Parathyroid adenoma (tissue), 2 donors: Measurements from ENCODE around the gene BCAR1.

Source experiments
- H2AFZ ChIP-seq: fragments of 300-600 bp; sonication (generic); one replicate; pipeline ENCODE4 v1.7.0; 2017; ENCODE audit warnings: antibody characterized with exemption, mild to moderate bottlenecking
- H3K27ac ChIP-seq: fragments of 300-600 bp; sonication (generic); one replicate; pipeline ENCODE4 v1.7.0; 2017
- H3K27me3 ChIP-seq: fragments of 300-600 bp; sonication (generic); one replicate; pipeline ENCODE4 v1.7.0; 2017; ENCODE audit warnings: low read length; ENCODE audit not compliant: control insufficient read depth, insufficient read depth
- H3K36me3 ChIP-seq: fragments of 300-600 bp; sonication (generic); one replicate; pipeline ENCODE4 v1.7.0; 2017; ENCODE audit warnings: low read length; ENCODE audit not compliant: control insufficient read depth, insufficient read depth
- H3K4me1 ChIP-seq: fragments of 300-600 bp; sonication (generic); one replicate; pipeline ENCODE4 v1.7.0; 2017; ENCODE audit warnings: control low read depth
- H3K4me2 ChIP-seq: fragments of 300-600 bp; sonication (generic); one replicate; pipeline ENCODE4 v1.7.0; 2017; ENCODE audit warnings: low read length
- H3K4me3 ChIP-seq: fragments of 300-600 bp; sonication (generic); one replicate; pipeline ENCODE4 v1.7.0; 2017; ENCODE audit warnings: low read depth, low read length
- H3K79me2 ChIP-seq: fragments of 300-600 bp; sonication (generic); one replicate; pipeline ENCODE4 v1.7.0; 2017; ENCODE audit warnings: control low read depth
- H3K9ac ChIP-seq: fragments of 300-600 bp; sonication (generic); one replicate; pipeline ENCODE4 v1.7.0; 2017; ENCODE audit warnings: mild to moderate bottlenecking
- H3K9me3 ChIP-seq: fragments of 300-600 bp; sonication (generic); one replicate; pipeline ENCODE4 v1.7.0; 2017; ENCODE audit warnings: low read length; ENCODE audit not compliant: control insufficient read depth
- TF ChIP-seq, protein P1 (sequence below): fragments of 300-600 bp; sonication (generic); IDR thresholded peaks from one replicate; pipeline ENCODE4 v1.7.0; 2017; ENCODE audit warnings: antibody characterized with exemption, mild to moderate bottlenecking
- donor health status: primary hyperparathyroidism.

BCAR1 gene

DNA sequence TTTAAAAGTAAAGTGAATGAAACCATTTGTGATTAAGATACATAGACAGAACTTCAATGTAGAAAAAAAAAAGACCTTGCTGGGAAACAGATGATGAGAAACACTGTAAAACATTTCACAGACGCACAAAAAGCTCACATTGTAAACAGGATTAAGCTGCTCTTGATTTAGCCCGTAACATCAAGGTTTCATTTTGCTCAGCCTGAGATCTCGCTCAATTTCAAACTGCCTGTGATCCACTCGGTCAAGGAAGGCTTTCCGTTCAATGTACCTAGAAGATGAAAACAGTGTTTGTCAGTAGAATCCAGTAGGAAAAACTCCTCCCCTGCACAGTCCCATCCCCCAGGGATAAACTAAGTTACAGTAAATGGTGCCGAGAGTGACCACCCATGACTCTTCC is 42.3 kb upstream of the BCAR1 start:
- no peaks in the 10 kb centered on the region for H3K4me1 ChIP-seq
- no peak overlapping the region for H3K27ac ChIP-seq

DNA sequence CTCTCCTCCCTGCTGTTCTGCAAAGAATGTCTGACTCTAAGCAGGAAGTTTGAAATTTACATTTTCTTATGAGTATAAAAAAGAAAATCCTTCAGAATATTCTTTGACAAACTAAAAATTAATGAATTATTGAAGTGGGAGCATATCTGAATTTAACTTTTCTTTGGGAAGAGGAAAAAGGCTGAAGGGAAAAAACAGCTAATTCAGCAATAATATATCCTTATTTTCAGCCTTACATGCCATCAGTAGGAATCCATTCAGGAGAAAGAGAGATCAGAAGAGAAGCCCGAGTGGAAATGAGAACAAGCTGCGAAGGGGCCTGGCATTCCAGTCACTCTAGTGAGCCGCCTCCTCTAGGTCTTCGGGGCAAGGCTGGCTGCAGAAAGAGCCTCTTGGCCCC is 41.7 kb upstream of the BCAR1 start:
- Histone ChIP-seq H3K79me2 (no peaks in the 10 kb centered on the region), H2AFZ (no peak overlapping the region), H3K27me3 (no peaks in the 10 kb centered on the region), H3K9me3 (no peaks in the 10 kb centered on the region), H3K27ac (no peak overlapping the region), H3K36me3 (no peaks in the 10 kb centered on the region), H3K4me3 (no peak overlapping the region), H3K4me2 (no peak overlapping the region), H3K9ac (no peak overlapping the region), H3K4me1 (no peaks in the 10 kb centered on the region)
- TF ChIP-seq, protein P1, sequence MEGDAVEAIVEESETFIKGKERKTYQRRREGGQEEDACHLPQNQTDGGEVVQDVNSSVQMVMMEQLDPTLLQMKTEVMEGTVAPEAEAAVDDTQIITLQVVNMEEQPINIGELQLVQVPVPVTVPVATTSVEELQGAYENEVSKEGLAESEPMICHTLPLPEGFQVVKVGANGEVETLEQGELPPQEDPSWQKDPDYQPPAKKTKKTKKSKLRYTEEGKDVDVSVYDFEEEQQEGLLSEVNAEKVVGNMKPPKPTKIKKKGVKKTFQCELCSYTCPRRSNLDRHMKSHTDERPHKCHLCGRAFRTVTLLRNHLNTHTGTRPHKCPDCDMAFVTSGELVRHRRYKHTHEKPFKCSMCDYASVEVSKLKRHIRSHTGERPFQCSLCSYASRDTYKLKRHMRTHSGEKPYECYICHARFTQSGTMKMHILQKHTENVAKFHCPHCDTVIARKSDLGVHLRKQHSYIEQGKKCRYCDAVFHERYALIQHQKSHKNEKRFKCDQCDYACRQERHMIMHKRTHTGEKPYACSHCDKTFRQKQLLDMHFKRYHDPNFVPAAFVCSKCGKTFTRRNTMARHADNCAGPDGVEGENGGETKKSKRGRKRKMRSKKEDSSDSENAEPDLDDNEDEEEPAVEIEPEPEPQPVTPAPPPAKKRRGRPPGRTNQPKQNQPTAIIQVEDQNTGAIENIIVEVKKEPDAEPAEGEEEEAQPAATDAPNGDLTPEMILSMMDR = no peak

More for the DNA sequence above, 42.3 kb upstream of the BCAR1 start:
- H3K4me3 ChIP-seq = no peak overlapping the region
- H2AFZ ChIP-seq = no peak overlapping the region
- no peak overlapping the region for H3K4me2 ChIP-seq
- TF ChIP-seq, protein P1 = no peak
- no peak overlapping the region for H3K9ac ChIP-seq
- H3K9me3 ChIP-seq = no peaks in the 10 kb centered on the region
- no peaks in the 10 kb centered on the region for H3K79me2 ChIP-seq
- H3K27me3 ChIP-seq = no peaks in the 10 kb centered on the region
- H3K36me3 ChIP-seq = no peaks in the 10 kb centered on the region

DNA sequence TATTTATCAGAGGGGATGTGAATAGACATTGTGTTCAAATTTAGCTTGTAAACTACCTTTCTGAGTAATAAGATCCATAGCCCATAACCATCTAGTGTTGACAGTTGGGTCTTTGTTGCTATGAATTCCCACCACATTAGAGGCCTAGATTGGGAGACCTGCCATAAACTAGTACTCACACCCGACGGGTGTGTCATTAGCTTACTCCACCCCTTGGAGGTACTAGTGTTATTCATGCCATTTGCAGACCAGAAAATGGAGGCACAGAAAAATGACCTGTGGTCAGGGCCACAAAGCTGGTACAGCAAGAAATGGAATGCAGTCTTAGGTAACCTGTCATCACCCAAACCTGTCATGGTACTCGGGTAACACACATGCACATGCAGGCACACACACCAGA is 41.3 kb upstream of the BCAR1 start:
- H3K36me3 ChIP-seq = no peaks in the 10 kb centered on the region

DNA sequence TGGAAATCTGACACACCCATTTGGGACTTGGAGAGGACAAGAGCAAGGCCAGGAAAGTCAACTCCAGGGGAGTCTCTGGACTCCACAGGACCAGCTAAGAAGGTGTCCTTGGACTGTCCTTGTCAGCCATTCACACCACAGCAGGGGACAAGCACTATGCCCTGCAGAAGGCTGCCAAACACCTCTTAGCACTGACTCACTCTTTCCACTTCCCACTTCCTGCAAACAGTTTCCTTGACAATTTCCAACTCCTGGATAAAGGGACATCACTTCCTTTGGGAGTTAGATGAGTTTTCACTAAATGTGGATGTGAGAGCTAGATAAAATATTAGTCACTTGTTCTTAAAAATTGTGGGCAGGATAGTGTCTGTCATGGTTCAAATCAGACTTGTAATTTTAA is 37.8 kb upstream of the BCAR1 start:
- no peaks in the 10 kb centered on the region for H3K4me1 ChIP-seq
- H3K4me2 ChIP-seq = no peak overlapping the region
- no peak overlapping the region for H3K4me3 ChIP-seq
- H2AFZ ChIP-seq = no peak overlapping the region
- H3K79me2 ChIP-seq = no peaks in the 10 kb centered on the region
- no peak overlapping the region for H3K27ac ChIP-seq
- no peaks in the 10 kb centered on the region for H3K27me3 ChIP-seq
- TF ChIP-seq, protein P1 = no peak
- H3K9ac ChIP-seq = no peak overlapping the region
- no peaks in the 10 kb centered on the region for H3K9me3 ChIP-seq
- H3K36me3 ChIP-seq = no peaks in the 10 kb centered on the region

More for the DNA sequence above, 41.3 kb upstream of the BCAR1 start:
- H3K9ac ChIP-seq = no peak overlapping the region
- no peak overlapping the region for H2AFZ ChIP-seq
- TF ChIP-seq, protein P1 = no peak
- H3K79me2 ChIP-seq = no peaks in the 10 kb centered on the region
- H3K27me3 ChIP-seq = no peaks in the 10 kb centered on the region
- no peak overlapping the region for H3K4me2 ChIP-seq
- H3K4me1 ChIP-seq = no peaks in the 10 kb centered on the region
- no peaks in the 10 kb centered on the region for H3K9me3 ChIP-seq
- no peak overlapping the region for H3K4me3 ChIP-seq
- H3K27ac ChIP-seq = no peak overlapping the region

DNA sequence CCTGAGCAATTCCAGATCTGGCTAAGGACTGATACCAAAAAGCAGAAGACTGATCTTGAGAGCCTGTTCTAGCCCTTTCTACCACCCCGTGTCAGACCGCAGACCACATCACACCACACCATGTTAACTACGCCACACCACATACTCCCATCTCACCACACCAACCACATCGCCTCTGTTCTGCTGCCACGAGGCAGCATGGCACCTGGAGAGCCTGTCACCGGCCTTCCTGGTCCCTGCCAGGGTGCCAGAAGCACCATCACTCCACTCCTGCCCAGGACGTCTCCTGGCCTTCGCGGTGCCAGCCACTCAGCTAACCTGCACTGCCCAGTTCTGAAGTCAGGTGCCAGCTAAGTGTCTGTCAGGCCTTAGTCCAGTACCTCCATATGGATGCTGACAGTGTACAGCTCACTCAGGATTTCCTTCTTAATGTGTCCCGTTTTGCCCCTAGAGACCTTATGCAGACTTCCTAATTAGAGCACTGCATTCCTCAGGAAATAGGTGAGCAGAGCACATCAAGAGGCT is 37.2 kb upstream of the BCAR1 start:
- TF ChIP-seq, protein P1 = no peak
- H3K36me3 ChIP-seq = no peaks in the 10 kb centered on the region
- no peak overlapping the region for H3K4me2 ChIP-seq
- H3K27me3 ChIP-seq = no peaks in the 10 kb centered on the region
- H3K27ac ChIP-seq = no peak overlapping the region
- H3K79me2 ChIP-seq = no peaks in the 10 kb centered on the region
- no peaks in the 10 kb centered on the region for H3K9me3 ChIP-seq
- no peak overlapping the region for H2AFZ ChIP-seq
- H3K4me1 ChIP-seq = no peaks in the 10 kb centered on the region
- no peak overlapping the region for H3K4me3 ChIP-seq
- H3K9ac ChIP-seq = no peak overlapping the region
